Superior temporal gyrus (tissue), 1 donor: ENCODE measurements around the gene IDH3B.
"Not testable (repeated sequence)": the region's sequence is repeated elsewhere in the genome, so short reads cannot be mapped to it uniquely, and the experiment has no call there.

ENCODE experiments used
- DNase-seq: peaks from one replicate; pipeline ENCODE4 v3.0.0-alpha.2; 2016; ENCODE audit errors: extremely low spot score

IDH3B gene

GRCh38 chr20:2694519-2694918, 30.5 kb upstream of the IDH3B start:
- DNase-seq, result no peak

- DNase-seq, result no peak
Observed at GRCh38 chr20:2694008-2694471, 30.0 kb upstream of the IDH3B start.

GRCh38 chr20:2693286-2694007, 29.4 kb upstream of the IDH3B start:
- DNase-seq, result peak; percentile 20

GRCh38 chr20:2692886-2693285, 28.9 kb upstream of the IDH3B start:
- DNase-seq, result no peak

- DNase-seq, result no peak
Observed at GRCh38 chr20:2692036-2692885, 28.2 kb upstream of the IDH3B start, which contains the start of gene EBF4. Gene EBF4 (plus strand): TSS chr20:2692780. CDS start chr20:2693646, 866 bp downstream.

- no peak for DNase-seq
Observed at GRCh38 chr20:2691663-2692035, 27.6 kb upstream of the IDH3B start.

- no peak for DNase-seq
Observed at GRCh38 chr20:2691127-2691526, 27.1 kb upstream of the IDH3B start.

GRCh38 chr20:2690718-2691117, 26.7 kb upstream of the IDH3B start:
- no peak for DNase-seq

- no peak for DNase-seq
Observed at GRCh38 chr20:2690213-2690612, 26.2 kb upstream of the IDH3B start.

- peak; percentile 73 for DNase-seq
Observed at GRCh38 chr20:2688041-2688591, 24.1 kb upstream of the IDH3B start.

GRCh38 chr20:2687514-2687913, 23.5 kb upstream of the IDH3B start:
- DNase-seq, result no peak

- not testable (repeated sequence) for DNase-seq
Observed at GRCh38 chr20:2684817-2685216, 20.8 kb upstream of the IDH3B start.

GRCh38 chr20:2682040-2682439, 18.0 kb upstream of the IDH3B start:
- DNase-seq, result not testable (repeated sequence)

GRCh38 chr20:2680046-2680445, 16.0 kb upstream of the IDH3B start:
- DNase-seq, result no peak

GRCh38 chr20:2673453-2673852, 9.4 kb upstream of the IDH3B start:
- DNase-seq, result no peak

GRCh38 chr20:2672446-2672845, 8.4 kb upstream of the IDH3B start:
- DNase-seq, result no peak

- no peak for DNase-seq
Observed at GRCh38 chr20:2671977-2672376, 8.0 kb upstream of the IDH3B start.

GRCh38 chr20:2663364-2663886, 591 bp downstream of the IDH3B start:
- DNase-seq, result no peak

GRCh38 chr20:2659547-2659946, 4.5 kb downstream of the IDH3B start:
- no peak for DNase-seq

- DNase-seq, result no peak
Observed at GRCh38 chr20:2658414-2659354, 5.3 kb downstream of the IDH3B start.

GRCh38 chr20:2657674-2658073, 6.3 kb downstream of the IDH3B start:
- DNase-seq, result no peak
